ENCODE results near the gene PEMT.
A peak's percentile ranks its signal among the peaks of the same experiment; 100 is the strongest.

PEMT gene

DNA sequence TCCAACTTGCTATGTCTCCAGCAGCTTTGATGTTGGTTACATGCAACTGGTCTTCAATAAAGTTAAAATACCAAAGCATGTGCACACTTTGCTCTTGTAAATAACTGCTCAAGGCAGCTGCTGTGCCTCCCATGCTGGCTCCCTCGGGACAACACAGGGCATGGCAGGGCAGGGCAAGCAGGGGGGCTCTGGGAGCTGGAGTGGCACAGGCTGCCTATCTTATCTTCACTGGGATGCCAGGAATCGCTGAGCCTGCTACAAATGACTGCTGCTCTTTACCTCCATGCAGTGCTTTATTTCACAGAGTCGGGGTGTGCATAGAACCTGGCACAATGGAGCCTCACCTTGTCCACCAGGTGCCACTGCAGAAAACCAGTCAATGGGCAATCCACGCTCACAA is 21.8 kb downstream of the PEMT start:
- DNase-seq, result no peak

GRCh38 chr17:17568772-17569195 is 22.7 kb downstream of the PEMT start:
- peak; percentile 64 for DNase-seq

- no peak for DNase-seq
These were observed 23.9 kb downstream of the PEMT start for GRCh38 chr17:17567631-17568030.

DNA sequence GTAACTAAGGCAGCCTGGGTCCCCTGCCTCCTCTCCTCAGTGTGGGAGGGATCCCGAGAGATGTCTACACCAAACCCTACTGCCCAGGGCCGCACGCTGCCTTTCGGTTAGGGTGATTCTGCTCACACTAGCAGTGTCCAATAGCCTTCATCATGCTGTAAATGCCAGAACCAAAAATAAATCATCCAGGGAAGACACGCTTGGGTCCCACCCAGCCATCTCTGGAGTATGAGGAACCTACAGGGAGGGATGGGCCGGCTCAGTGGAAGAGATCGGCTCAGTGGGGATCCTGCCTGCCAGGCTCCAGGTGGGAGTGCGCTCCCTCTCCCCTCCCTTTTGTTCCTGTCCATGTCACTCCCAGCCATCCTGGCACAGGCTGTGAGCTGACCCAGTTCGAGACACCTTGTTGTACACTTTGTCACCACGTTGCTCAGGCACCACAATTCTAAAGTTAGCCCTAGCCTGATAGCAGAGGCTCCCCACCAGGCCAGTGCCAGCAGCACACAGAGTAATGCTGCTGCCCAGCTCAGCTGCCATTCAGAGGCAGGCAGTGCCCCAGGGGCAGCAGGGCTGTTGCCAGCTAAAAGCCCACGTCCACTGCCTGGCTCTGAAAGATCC is 24.5 kb downstream of the PEMT start:
- DNase-seq, result no peak

- DNase-seq, result no peak
These were observed 25.8 kb downstream of the PEMT start for GRCh38 chr17:17565471-17566339.

DNA sequence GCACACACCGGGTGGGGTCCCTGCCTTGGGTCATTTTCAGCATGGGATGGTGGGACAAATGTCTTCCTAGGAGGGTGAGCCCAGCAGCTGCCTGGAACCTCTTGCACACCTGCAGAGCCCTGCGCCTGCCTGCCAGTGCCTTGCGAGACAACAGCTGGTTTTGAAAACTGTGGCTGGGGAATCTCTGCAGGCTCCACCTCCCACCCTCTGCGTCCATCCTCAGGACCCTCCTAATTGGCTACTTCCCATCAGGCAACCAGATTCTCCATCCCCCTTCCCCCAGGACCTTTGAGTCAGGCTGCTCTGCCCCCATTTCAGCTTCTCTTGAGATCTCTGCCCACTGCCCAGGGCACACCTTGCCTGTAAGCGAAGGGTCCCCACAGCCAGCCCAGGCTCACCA is 26.6 kb downstream of the PEMT start:
- DNase-seq, result no peak

DNA sequence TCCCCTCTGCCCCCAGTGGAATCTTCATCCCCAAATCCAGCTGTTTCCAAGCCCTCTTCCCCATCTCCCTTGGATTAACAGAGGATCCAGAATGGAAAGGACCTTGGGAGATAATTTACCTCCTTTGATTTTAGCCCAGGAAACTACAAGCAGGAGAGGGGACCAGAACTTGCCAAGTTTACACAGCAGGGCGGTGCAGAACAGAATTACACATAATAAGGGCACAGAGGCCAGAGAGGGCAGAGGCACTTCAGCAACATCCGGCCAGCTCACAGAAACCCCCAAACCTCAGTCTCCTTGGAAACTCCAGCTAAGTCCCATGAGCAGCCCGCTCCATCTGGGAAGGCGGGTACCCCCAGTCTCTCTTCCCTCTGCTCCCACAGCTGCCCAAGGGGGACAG is 27.2 kb downstream of the PEMT start:
- DNase-seq, result no peak

DNA sequence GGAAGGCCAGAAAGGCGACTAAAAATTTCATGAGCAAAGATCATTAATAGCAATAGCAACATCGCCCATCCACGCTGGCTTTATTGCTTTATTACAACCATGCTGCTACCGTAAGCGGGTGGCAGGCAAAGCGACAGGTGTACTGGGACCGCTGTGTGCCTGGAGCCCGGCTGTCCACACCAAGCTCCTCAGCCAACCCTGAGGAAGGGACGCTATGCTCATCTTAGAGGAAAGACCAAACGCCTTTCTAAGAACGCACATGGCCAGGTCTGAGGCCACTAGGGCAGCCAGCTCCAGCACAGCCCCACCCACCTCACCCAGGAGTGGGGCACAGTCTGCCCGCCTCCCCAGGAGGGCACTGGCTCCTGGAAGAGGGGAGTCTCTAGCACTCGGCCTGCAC is 28.0 kb downstream of the PEMT start:
- no peak for DNase-seq

DNA sequence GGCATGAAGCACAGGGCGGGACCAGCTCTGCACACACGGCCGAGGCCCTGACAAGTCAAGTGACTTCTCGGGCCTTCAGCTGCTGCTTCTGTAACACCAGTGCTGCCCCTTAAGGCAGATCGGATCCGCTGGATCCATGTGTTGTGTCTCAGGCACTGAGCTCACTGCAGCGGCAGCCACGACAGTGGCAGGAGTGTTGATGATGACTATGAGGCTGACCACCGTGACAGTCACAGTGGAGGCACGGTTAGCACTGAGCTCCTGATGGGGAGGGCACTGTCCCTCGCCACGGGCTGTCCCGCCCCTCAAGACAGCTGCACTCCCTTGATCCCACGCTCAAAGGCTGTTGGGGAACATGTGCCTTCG is 29.4 kb downstream of the PEMT start:
- no peak for DNase-seq

- no peak for DNase-seq
These were observed 29.9 kb downstream of the PEMT start for GRCh38 chr17:17561408-17562145.

DNA sequence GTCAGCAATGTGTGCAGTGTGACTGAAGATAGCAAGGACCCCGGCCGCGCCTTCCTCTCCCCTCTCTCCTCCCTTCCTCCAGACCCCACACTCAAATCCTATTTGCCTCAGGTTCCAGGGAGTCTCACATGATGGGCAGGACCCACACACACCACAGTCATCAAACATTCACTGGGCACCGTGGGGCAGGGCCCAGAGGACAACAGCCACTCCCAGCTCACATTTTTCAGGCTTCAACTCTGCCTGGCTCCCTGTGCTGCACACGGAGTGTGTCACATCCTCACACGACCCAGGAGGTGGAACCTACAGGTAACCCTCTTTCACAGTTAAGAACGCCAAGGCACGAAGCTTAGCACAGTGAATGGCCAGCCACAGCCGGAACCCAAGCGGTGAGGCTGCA is 30.5 kb downstream of the PEMT start:
- DNase-seq, result no peak

DNA sequence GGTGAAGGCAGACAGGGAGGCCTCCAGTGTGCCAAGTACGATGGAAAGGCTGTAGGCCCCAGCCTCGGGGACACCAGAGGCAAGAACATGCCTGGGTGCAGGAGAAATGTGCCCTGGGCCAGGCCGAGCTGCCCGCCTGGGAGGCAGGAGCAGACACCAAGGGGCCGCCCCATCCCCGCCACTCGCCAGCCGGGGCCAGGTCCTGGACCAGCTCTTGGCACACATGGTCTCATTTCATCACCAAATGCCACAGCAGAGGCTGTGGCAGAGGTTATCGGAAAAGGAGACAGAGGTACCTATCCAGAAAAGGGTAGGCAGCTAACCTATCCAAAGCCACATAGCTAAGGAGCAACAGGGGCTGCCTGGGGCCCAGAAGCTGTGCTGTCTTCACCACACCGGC is 31.3 kb downstream of the PEMT start:
- DNase-seq, result no peak

GRCh38 chr17:17559164-17559563 is 32.3 kb downstream of the PEMT start:
- no peak for DNase-seq

DNA sequence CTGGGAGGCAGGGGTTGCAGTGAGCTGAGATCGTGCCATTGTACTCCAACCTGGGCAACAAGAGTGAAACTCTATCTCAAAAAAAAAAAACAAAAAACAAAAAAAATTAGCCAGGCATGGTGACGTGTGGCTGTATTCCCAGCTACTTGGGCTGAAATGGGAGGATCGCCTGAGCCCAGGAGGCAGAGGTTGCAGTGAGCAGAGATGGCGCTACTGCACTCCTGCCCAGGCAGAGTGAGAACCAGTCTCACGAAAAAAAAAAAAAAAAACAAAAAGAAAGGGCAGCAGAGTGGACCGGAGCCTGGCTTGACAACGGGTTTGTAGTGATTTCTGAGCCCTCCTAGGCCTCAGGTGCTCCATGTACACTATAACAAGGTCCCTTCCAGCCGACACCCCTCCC is 33.1 kb downstream of the PEMT start:
- no peak for DNase-seq

DNA sequence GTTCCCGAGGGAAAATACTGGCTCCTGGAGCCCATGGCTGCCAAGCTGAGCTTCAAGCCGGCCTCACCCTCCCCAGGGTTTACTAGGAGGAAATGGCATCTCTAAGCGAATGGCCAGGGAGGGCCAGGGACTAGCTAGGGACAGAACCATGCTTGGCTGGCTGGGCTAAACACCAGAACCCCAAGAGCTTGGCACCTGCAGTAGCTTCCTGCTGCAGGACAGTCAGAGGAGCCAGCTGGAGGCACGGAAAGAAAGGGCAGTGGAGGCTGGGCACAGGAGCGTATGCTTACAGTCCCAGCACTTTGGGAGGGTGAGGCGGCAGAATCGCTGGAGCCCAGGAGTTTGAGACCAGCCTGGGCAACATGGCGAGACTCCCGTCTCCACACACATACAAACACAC is 33.7 kb downstream of the PEMT start:
- no peak for DNase-seq

DNA sequence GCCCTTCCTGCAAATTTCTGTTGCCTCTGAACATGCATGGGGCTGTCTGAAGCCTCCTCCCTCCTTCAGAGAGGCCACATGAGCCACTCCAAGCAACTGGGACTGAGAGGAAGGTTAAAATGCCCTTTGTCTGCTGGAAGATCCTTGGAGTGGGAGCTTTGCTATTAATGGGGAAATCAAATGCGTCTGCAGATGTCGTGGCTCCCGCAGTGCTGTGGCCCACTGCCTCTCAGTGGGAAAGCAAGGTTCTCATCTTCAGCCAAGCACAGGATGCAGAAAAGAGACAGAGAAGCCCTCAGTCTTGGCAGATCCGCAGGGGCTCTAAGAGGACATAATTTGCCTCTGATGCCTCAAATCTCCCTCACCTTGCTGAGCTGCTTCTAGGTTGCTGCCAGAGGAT is 34.8 kb downstream of the PEMT start:
- DNase-seq, result no peak

DNA sequence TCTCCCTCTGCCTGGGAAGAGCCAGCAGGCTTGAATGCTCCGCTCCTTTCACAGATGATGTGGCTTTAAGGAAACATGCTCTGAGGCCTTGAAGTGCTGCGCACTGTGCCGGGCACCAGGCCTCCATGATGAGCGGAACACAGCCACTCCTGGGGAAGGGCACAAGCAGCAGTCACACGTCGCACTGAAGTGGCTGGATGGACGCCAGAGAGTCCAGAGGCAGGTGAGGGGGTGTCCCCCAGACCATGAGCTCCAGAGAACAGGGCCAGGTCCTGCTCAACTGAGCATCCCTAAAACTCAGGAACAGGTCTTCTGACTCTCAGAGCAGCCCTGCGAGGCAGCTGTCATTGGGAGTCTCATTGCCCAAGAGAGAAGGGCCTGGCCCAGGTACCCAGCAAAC is 35.6 kb downstream of the PEMT start:
- DNase-seq, result no peak

GRCh38 chr17:17555151-17555550 is 36.4 kb downstream of the PEMT start:
- DNase-seq, result no peak

GRCh38 chr17:17554266-17554665 is 37.2 kb downstream of the PEMT start:
- no peak for DNase-seq

GRCh38 chr17:17553217-17554195 is 38.0 kb downstream of the PEMT start:
- DNase-seq, result no peak

- DNase-seq, result no peak
These were observed 38.9 kb downstream of the PEMT start for GRCh38 chr17:17552351-17553216.

DNA sequence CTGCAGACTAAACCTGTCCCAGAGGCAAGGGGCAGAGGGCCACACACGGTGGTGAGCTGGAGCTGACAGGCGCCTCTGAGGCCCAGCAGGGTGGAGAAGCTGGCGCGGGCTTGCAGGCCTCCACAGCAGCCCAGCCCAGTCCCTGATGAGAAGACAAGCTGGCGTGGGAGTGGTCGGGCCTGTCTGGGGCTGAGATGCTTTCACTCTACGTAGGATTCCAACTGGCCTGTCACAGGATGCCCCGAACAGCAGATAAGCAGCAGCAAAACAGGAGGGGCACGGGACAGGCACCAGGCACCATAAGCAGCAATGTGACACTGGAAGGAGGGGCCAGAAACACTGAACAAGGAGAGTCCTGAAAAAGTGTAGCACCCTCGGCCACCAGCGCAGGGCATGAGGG is 40.1 kb downstream of the PEMT start:
- no peak for DNase-seq
